NK-92 (cell line): ENCODE data around the gene HASPIN.
"Not testable (repeated sequence)": the region's sequence is repeated elsewhere in the genome, so short reads cannot be mapped to it uniquely, and the experiment has no call there.

Experiments
- DNase-seq: peaks from one replicate; lab custom pipeline; 2025; ENCODE audit not compliant: unreplicated experiment; lab: John Stamatoyannopoulos, UW

The HASPIN gene

GRCh38 chr17:3734911-3735276 is 11.2 kb downstream of the HASPIN start:
- DNase-seq: not testable (repeated sequence)

- no peak for DNase-seq
These were observed 11.8 kb downstream of the HASPIN start for GRCh38 chr17:3735515-3735914.

GRCh38 chr17:3738562-3739295 is 15.0 kb downstream of the HASPIN start:
- DNase-seq: no peak

GRCh38 chr17:3739422-3740124 is 15.9 kb downstream of the HASPIN start:
- no peak for DNase-seq

- no peak for DNase-seq
These were observed 16.9 kb downstream of the HASPIN start for GRCh38 chr17:3740611-3741073.

GRCh38 chr17:3744014-3744413 is 20.3 kb downstream of the HASPIN start:
- no peak for DNase-seq

- DNase-seq: no peak
These were observed 21.4 kb downstream of the HASPIN start for GRCh38 chr17:3745071-3745470.

GRCh38 chr17:3747805-3748204 is 24.1 kb downstream of the HASPIN start:
- no peak for DNase-seq

GRCh38 chr17:3748576-3748975 is 24.9 kb downstream of the HASPIN start:
- no peak for DNase-seq

- no peak for DNase-seq
These were observed 26.6 kb downstream of the HASPIN start for GRCh38 chr17:3750296-3750695.

GRCh38 chr17:3750926-3751325 is 27.2 kb downstream of the HASPIN start:
- no peak for DNase-seq

- no peak for DNase-seq
These were observed 28.1 kb downstream of the HASPIN start for GRCh38 chr17:3751836-3752235.

- no peak for DNase-seq
These were observed 29.9 kb downstream of the HASPIN start for GRCh38 chr17:3753624-3754023.

GRCh38 chr17:3754066-3754457 is 30.4 kb downstream of the HASPIN start:
- DNase-seq: no peak

GRCh38 chr17:3754458-3755334 is 31.0 kb downstream of the HASPIN start:
- DNase-seq: peak; percentile 20

GRCh38 chr17:3755335-3756030 is 31.8 kb downstream of the HASPIN start:
- no peak for DNase-seq

- no peak for DNase-seq
These were observed 36.0 kb downstream of the HASPIN start for GRCh38 chr17:3759597-3760216.

- no peak for DNase-seq
These were observed 37.6 kb downstream of the HASPIN start for GRCh38 chr17:3761036-3761917.

- no peak for DNase-seq
These were observed 38.2 kb downstream of the HASPIN start for GRCh38 chr17:3761918-3762380.
